Measurements from ENCODE around the gene SLC39A10.

- TF ChIP-seq CTCF (IDR thresholded peaks at IDR 0.05) (no peak), POLR2A (IDR thresholded peaks at IDR 0.05) (no peak), POLR2AphosphoS5 (IDR thresholded peaks at IDR 0.05) (no peak), EP300 (IDR thresholded peaks at IDR 0.05; ENCODE audit: low read depth) (no peak)
These were observed 24.0 kb upstream of the SLC39A10 start for GRCh38 chr2:195632856-195633572.
